AG09309 (cell line): Measurements from ENCODE around the gene MAP6.
"Not testable (repeated sequence)": the region's sequence is repeated elsewhere in the genome, so short reads cannot be mapped to it uniquely, and the experiment has no call there.

Source experiments
- DNase-seq: peaks from one replicate; pipeline ENCODE4 v3.0.0-alpha.2; 2010; ENCODE audit warnings: low read depth
- H3K4me3 ChIP-seq: 2 replicates; pipeline ENCODE4 v1.5.1; 2011; ENCODE audit warnings: mild to moderate bottlenecking, low read depth, low read length, moderate library complexity; ENCODE audit not compliant: control insufficient read depth
- CTCF ChIP-seq: IDR thresholded peaks from 2 replicates; pipeline ENCODE4 v1.5.1; 2011; ENCODE audit warnings: mild to moderate bottlenecking, low read depth, low read length, inconsistent platforms; ENCODE audit not compliant: insufficient read depth, control insufficient read depth; ENCODE audit errors: missing control alignments

Gene MAP6

GRCh38 chr11:75705541-75705940 is 36.7 kb upstream of the MAP6 start:
- DNase-seq, result no peak
- no peak for TF ChIP-seq CTCF
- no peak overlapping the region for H3K4me3 ChIP-seq

- no peak overlapping the region for H3K4me3 ChIP-seq
- TF ChIP-seq CTCF, result no peak
- DNase-seq, result no peak
These were observed 34.9 kb upstream of the MAP6 start for GRCh38 chr11:75703695-75704237.

GRCh38 chr11:75700940-75701339 is 32.1 kb upstream of the MAP6 start:
- H3K4me3 ChIP-seq, result no peak overlapping the region
- no peak for TF ChIP-seq CTCF
- DNase-seq, result no peak

GRCh38 chr11:75697906-75698581 is 29.2 kb upstream of the MAP6 start:
- no peak for TF ChIP-seq CTCF
- no peak overlapping the region for H3K4me3 ChIP-seq
- DNase-seq, result no peak

GRCh38 chr11:75691804-75692203 is 23.0 kb upstream of the MAP6 start:
- no peak for TF ChIP-seq CTCF
- DNase-seq, result no peak
- H3K4me3 ChIP-seq, result no peak overlapping the region

- TF ChIP-seq CTCF, result no peak
- H3K4me3 ChIP-seq, result no peak overlapping the region
- no peak for DNase-seq
These were observed 21.2 kb upstream of the MAP6 start for GRCh38 chr11:75689863-75690609.

- not testable (repeated sequence) for H3K4me3 ChIP-seq, DNase-seq
These were observed 15.0 kb upstream of the MAP6 start for GRCh38 chr11:75683856-75684255.
